IPS-NIHi11 (cell line): ENCODE measurements around the gene ERC1.

Experiments
- DNase-seq: peaks from one replicate; pipeline ENCODE4 v3.0.0; 2012; ENCODE audit warnings: mixed read lengths, low spot score

ERC1 gene

GRCh38 chr12:1517734-1518525 is 526.9 kb downstream of the ERC1 start:
- no peak for DNase-seq

GRCh38 chr12:1518591-1519516 is 527.8 kb downstream of the ERC1 start:
- no peak for DNase-seq

DNA sequence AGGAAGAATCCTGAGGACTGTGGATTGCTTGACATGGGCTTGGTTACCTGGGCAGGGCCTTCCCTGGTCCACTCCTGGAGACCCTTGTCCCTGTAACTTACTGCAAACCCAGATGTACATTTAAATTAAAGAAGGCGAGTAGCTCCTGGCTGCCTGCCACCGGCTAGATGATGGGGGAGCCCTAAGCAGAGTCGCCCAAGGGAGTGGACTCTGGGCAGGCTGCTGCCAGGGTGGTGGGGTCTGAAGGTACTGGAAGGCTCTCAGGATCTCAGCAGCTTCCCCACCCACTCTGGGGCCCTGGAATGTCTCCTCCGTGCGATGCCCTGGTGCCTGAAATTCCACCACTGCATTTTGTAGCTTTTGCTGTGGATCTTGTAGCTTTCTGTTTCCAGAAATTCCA is 528.6 kb downstream of the ERC1 start:
- DNase-seq = no peak

DNA sequence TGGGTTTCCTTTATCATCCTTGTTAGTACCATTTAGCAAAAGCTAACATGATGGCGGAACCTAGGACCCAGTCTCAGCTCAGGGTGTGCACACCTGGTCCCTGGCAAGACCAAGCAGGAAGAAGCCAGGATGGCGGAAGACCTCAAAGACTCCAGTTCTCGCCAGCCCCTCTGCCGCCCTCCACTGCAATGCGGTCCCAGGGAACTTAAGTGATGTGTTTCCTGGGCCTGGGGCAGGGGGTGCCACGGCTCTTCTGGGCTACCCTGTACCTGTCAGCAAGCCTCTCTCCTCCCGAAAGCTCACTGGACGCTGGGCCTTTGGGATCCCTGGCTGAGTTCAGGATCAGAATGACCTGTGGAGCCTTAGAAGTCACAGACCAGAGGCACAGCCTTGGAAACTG is 532.0 kb downstream of the ERC1 start:
- no peak for DNase-seq

DNA sequence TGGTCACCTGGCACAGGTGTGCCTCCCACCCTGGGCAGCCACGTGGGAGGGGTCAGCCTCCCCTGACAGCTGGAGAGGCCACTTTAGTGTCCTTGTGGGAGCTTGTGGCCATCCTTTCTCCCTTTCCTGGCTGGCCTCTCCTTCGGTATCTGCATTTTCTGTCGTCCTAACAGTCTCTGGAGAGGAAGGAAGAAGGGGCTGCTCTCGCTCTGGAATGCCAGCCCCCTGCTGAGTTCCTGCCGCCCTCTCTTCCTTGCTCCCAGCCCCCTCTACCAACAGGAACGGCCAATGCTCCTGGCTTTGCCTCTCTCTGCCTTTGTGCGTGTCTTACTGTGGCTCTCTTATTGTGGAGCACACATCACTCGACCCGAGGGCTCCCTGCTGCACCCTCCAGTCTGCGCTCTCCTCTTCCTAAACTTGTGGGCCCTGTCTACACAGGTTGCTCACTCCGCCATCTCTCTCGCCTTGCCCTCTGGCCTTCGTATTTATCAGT is 532.6 kb downstream of the ERC1 start:
- peak; percentile 54 for DNase-seq

DNA sequence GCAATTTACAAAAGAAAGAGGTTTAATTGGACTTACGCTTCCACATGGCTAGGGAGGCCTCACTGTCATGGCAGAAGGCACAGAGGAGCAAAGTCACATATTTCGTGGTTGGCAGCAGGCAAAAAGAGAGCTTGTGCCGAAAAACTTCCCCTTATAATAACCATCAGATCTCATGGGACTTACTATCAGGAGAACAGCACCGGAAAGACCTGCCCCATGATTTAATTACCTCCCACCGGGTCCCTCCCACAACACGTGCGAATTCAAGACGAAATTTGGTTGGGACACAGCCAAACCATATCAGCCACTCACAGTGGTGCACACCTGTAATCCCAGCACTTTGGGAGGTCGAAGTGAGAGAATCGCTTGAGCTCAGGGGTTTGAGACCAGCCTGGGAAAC is 534.8 kb downstream of the ERC1 start:
- no peak for DNase-seq

GRCh38 chr12:1527789-1528188 is 536.8 kb downstream of the ERC1 start:
- DNase-seq = no peak

GRCh38 chr12:1528791-1529190 is 537.8 kb downstream of the ERC1 start:
- no peak for DNase-seq

- DNase-seq = no peak
Measured at GRCh38 chr12:1529228-1529861, 538.3 kb downstream of the ERC1 start.

- peak; percentile 80 for DNase-seq
Measured at GRCh38 chr12:1529862-1530591, 539.0 kb downstream of the ERC1 start.

DNA sequence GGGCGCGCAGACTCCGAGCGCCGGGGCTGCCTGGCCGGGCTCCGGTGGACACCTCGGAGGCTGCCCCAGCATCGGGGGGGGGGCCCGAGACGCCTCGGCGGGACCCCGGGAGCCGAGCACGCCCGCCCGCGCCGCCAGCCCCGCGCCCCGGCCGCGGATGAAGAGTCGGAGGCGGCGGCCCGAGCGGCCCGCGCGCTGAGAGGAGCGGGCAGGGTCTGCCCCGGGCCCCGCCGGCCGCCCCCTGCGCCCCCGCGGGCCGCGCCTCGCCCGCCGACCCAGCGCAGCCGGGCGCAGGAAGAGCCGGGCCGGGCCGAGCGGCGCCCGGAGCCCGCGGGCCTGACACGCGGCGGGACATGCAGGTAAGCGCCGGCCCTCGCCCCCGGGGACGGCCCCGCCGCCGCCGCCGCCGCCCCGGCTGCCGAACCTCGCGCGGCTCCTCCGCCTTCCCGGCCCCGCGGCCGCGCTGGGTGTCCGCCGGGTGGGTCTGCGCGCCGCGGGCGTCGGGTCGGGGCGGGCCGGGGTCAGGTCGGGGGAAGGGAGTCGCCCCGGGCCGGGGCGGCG is 539.6 kb downstream of the ERC1 start:
- DNase-seq = peak; percentile 74

- DNase-seq = no peak
Measured at GRCh38 chr12:1531153-1531653, 540.2 kb downstream of the ERC1 start.

DNA sequence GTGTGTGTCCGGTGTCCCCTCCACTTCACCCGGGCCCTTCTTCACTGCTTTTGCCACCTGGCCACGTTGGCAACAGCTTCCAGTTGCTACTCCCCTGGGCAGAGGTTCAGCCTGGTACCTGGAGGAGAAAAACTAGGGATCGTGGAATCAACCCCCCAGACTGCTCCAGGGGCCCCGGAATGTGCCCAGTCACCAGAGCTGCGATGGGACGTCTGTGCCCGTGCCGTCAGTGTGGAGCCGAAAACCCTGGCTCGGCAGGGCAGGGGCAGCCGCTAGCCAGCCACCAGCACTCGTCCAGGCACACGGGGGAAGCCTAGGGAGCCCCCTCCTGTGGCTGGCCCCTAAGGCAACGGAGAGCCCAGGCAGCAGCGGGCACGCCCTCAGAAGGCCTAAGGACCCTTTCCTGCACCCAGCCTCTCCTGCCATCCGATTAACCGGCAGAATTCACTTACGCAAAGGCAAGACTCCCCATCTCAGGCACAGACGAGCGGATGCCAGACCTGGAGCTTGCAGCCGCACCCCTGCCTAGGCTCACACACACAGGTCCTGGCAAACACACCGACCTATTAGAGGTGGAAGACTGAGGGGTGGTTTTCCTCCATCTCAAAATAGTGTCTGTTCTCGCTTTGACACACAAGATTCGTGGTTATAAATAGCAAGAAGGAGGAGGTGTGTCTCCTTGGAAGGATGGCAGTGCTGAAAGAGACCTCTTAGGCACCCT is 540.8 kb downstream of the ERC1 start:
- no peak for DNase-seq

DNA sequence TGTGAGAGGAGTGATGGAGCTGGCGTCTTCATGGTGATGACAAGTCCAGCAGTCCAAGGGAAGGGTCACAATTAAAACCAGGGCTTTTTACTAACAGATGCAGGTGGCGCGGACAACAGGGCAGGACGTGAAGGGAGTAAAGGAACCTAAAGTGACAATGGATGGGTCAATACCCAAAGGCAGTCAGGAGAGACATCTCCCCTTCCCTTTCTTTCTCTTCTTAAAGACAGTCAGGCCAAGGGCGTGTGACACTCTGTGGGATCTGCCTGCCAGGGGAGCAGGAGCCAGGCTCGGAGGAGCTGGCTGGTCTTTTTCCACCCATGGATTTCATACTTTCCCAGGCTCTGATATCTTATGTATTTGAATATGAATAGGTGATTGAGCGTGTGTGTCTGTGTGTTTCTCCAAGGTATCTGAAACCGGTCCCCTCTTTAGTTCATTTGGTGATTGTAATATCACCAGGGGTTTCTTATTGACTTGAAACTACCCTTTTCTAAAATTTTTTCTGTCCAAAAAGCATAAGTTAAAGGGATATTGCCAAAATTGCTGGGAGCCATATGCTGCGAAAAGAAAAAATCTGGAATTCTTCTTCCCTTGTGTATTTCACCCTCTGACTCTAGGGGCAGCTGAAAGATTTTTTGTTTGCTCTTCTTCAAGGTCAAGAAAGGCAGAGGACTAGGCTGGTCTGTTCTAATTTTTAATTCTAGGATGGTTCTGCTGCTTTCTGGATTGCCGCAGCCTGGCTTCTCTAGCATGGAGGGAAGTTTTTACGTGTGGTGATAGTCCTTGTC is 541.5 kb downstream of the ERC1 start:
- DNase-seq = no peak

- DNase-seq = no peak
Measured at GRCh38 chr12:1533205-1533601, 542.2 kb downstream of the ERC1 start.

- DNase-seq = no peak
Measured at GRCh38 chr12:1533602-1534304, 542.7 kb downstream of the ERC1 start.

DNA sequence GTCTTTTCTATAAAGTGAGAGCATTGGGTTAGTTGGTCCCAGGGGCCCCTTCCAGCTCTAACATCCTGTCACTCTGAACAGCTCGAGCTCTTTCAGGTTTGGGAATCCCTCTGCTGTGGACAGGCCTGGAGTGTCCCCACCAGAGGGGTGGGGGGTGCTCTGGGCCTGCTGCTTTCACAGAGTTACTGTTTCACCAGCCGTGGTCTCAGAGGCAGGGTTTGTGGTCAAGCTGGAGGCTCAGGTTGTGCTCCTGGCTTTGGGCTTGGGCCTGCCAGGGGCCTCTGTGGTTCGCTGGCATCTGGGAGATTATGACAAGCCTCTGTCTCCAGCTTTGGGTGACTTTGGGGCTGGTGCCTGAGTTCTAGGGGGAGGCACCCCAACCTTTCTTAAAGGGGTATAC is 543.7 kb downstream of the ERC1 start:
- DNase-seq = no peak

- no peak for DNase-seq
Measured at GRCh38 chr12:1536817-1537216, 545.8 kb downstream of the ERC1 start.

DNA sequence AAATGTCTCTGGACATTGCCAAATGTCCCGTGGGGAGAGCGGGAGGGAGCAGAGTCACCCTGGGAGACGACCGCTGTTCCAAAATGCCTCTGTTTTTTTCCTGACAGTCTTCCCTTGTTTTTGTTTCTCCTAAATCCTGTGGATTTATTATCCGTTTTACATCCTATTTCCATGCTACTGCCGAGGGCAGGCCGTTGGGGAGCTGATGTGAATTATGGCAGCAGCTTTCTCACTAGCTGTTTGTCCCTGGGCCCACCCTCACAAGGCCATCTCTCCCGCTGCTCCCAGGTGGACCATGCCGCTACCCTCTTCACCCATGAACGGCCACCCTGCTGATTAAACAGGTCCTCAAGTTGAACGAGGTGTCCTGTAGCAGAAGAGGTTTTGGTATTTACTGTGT is 548.1 kb downstream of the ERC1 start:
- DNase-seq = no peak
